ENCODE results near the gene MTERF2.
"Not testable (repeated sequence)": the region's sequence is repeated elsewhere in the genome, so short reads cannot be mapped to it uniquely, and the experiment has no call there.

MTERF2 gene

DNA sequence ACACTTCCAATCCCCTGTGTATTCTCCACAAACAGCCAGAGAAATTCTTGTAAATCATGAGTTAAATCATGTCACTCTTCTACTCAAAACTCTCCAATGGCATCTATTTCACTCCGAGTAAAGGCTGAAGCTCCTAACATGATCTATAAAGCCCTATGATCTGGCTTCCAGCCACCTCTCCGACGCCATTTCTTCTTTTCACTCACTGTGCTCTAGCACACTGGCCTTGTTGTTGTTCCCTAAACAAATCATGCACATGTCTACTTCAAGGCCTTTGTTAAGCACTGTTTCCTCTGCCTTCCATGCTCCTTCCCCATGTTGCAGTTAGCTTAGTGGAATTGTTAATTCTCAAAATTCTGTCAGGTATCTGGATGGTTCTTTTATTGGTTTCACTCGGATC, 30.1 kb upstream of the MTERF2 start:
- Histone ChIP-seq H3K4me3 (ENCODE audit: low read depth in 1 of 2, low read length in 2 of 2) (no peak overlapping the region), H3K4me1 (ENCODE audit: insufficient read depth, low read length) (no peaks in the 10 kb centered on the region), H3K27ac (ENCODE audit: low read depth, low read length) (no peak overlapping the region), H3K27me3 (ENCODE audit: control insufficient read depth in 1 of 2, insufficient read depth in 2 of 2, low read length in 2 of 2) (no peaks in the 10 kb centered on the region), H3K9me3 (ENCODE audit: low read length) (no peaks in the 10 kb centered on the region), H3K36me3 (ENCODE audit: insufficient read depth, low read length) (peaks cover 4% of the 10 kb centered on the region), H3K9ac (ENCODE audit: low read length) (no peak overlapping the region)

DNA sequence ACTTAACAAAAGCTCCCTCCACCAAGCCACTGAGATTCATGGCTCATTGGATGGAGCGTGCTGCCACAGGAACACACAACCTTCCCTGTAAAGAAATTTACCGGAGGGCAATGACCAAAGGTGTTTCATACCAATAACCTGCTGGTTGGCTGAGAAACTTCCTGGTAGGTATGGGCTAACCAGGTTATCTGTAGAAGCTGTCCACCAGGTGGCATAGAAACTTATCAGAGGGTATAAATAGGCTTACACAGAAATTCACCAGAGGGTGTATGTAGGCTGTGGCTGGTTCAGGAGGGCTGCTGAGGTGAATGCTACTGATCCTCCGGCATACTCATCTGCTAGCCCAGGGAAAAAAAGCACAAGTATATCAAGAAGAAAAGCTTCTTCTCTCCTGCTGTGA, 27.1 kb upstream of the MTERF2 start:
- H3K27me3 ChIP-seq (ENCODE audit: control insufficient read depth in 1 of 2, insufficient read depth in 2 of 2, low read length in 2 of 2) = no peaks in the 10 kb centered on the region
- H3K9me3 ChIP-seq (ENCODE audit: low read length) = no peaks in the 10 kb centered on the region
- no peak overlapping the region for H3K4me3 ChIP-seq (ENCODE audit: low read depth in 1 of 2, low read length in 2 of 2)
- no peak overlapping the region for H3K27ac ChIP-seq (ENCODE audit: low read depth, low read length)
- H3K4me1 ChIP-seq (ENCODE audit: insufficient read depth, low read length) = no peaks in the 10 kb centered on the region
- H3K36me3 ChIP-seq (ENCODE audit: insufficient read depth, low read length) = no peaks in the 10 kb centered on the region
- no peak overlapping the region for H3K9ac ChIP-seq (ENCODE audit: low read length)

DNA sequence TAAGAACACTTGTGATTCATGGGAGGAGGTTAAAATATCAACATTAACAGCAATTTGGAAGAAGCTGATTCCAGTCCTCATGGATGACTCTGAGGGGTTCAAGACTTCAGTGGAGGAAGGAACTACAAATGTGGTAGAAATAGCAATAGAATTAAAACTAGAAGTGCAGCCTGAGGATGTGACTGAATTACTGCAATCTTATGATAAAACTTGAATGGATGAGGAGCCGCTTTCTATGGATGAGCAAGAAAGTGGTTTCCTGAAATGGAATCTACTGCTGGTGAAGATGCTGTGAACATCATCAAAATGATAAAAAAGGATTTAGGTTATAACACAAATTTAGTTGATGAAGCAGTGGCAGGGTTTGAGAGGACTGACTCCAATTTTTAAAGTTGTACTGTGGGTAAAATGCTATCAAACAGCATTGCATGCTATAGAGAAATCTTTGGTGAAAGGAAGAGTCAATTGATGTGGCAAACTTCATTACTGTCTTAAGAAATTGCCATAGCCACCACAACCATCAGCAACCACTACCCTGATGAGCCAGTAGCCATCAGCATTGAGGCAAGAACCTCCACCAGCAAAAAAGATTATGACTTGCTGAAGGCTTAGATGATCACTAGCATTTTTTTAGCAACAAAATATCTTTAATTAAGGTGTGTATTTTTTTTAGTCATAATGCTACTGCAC, 25.9 kb upstream of the MTERF2 start:
- Histone ChIP-seq H3K27me3 (ENCODE audit: control insufficient read depth in 1 of 2, insufficient read depth in 2 of 2, low read length in 2 of 2) (no peaks in the 10 kb centered on the region), H3K9ac (ENCODE audit: low read length) (no peak overlapping the region), H3K9me3 (ENCODE audit: low read length) (no peaks in the 10 kb centered on the region), H3K4me3 (ENCODE audit: low read depth in 1 of 2, low read length in 2 of 2) (no peak overlapping the region), H3K4me1 (ENCODE audit: insufficient read depth, low read length) (no peaks in the 10 kb centered on the region), H3K27ac (ENCODE audit: low read depth, low read length) (no peak overlapping the region), H3K36me3 (ENCODE audit: insufficient read depth, low read length) (no peaks in the 10 kb centered on the region)

DNA sequence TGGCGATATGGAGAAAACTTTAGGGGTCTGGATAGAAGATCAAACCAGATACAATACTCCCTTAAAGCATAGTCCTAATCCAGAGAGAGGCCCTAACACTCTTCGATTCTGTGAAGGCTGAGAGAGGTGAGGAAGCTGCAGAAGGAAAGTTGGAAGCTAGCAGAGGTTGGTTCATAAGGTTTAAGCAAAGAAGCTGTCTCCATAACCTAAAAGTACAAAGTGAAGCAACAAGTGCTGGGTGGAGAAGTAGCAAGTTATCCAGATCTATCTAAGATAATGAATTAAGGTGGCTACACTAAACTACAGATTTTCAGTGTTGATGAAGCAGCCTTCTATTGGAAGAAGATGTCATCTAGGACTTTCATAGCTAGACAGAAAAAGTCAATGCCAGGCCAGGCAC, 24.6 kb upstream of the MTERF2 start:
- Histone ChIP-seq H3K9me3 (ENCODE audit: low read length) (no peaks in the 10 kb centered on the region), H3K9ac (ENCODE audit: low read length) (no peak overlapping the region), H3K36me3 (ENCODE audit: insufficient read depth, low read length) (no peaks in the 10 kb centered on the region), H3K4me3 (ENCODE audit: low read depth in 1 of 2, low read length in 2 of 2) (no peak overlapping the region), H3K27me3 (ENCODE audit: control insufficient read depth in 1 of 2, insufficient read depth in 2 of 2, low read length in 2 of 2) (no peaks in the 10 kb centered on the region), H3K4me1 (ENCODE audit: insufficient read depth, low read length) (no peaks in the 10 kb centered on the region), H3K27ac (ENCODE audit: low read depth, low read length) (no peak overlapping the region)

DNA sequence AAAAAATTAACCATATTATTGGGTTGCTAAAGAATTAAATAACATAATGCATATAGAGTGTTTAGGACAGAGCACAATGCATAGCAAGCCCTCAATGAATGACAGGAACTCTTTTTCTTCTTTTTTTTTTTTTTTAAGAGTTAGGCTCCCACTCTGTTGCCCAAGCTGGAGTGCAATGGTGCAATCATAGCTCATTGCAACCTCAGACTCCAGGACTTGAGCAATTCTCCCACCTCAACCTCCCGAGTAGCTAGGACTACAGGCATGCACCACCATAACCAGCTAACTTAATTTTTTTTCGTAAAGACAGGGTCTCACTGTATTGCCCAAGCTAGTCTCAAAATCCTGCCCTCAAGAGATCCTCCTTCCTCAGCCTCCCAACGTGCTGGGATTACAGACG, 20.5 kb upstream of the MTERF2 start:
- Histone ChIP-seq H3K27ac (ENCODE audit: low read depth, low read length) (no peak overlapping the region), H3K4me1 (ENCODE audit: insufficient read depth, low read length) (no peaks in the 10 kb centered on the region), H3K27me3 (ENCODE audit: control insufficient read depth in 1 of 2, insufficient read depth in 2 of 2, low read length in 2 of 2) (no peaks in the 10 kb centered on the region), H3K9me3 (ENCODE audit: low read length) (no peaks in the 10 kb centered on the region), H3K9ac (ENCODE audit: low read length) (no peak overlapping the region), H3K36me3 (ENCODE audit: insufficient read depth, low read length) (no peaks in the 10 kb centered on the region), H3K4me3 (ENCODE audit: low read depth in 1 of 2, low read length in 2 of 2) (no peak overlapping the region)

DNA sequence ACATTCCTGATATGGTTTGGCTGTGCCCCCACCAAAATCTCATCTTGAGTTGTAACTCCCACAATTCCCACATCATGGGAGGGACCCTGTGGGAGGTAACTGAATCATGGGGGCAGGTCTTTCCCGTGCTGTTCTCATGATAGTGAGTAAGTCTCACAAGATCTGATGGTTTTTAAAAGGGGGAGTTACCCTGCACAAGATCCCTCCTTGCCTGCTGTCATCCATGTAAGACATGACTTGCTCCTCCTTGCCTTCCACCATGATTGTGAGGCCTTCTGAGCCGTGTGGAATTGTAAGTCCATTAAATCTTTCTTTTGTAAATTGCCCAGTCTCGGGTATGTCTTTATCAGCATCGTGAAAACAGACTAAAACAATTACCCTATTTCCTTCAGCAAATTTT, 15.7 kb upstream of the MTERF2 start:
- not testable (repeated sequence) for H3K27me3 ChIP-seq (ENCODE audit: control insufficient read depth in 1 of 2, insufficient read depth in 2 of 2, low read length in 2 of 2); H3K4me1 ChIP-seq (ENCODE audit: insufficient read depth, low read length); H3K36me3 ChIP-seq (ENCODE audit: insufficient read depth, low read length); H3K27ac ChIP-seq (ENCODE audit: low read depth, low read length); H3K9me3 ChIP-seq (ENCODE audit: low read length); H3K9ac ChIP-seq (ENCODE audit: low read length); H3K4me3 ChIP-seq (ENCODE audit: low read depth in 1 of 2, low read length in 2 of 2)

DNA sequence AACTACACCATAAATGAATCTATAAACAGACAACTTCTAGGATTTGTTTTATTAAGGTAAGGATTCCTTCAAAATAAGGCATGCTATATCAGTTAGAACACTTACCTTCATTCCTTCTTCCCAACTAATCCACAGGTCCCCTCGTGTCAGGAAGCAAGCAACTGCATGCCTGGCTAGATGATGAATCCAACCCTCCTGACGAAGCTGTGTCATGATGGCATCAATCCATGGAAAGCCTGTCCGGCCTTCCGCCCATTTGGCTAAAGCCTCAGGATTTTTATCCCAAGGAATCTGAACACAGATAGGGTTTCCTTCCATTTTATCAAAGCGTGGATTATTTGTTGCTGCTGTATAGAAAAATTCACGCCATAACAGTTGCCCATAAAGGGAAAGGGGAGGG, 12.5 kb upstream of the MTERF2 start:
- no peak overlapping the region for H3K9ac ChIP-seq (ENCODE audit: low read length)
- no peaks in the 10 kb centered on the region for H3K27me3 ChIP-seq (ENCODE audit: control insufficient read depth in 1 of 2, insufficient read depth in 2 of 2, low read length in 2 of 2)
- no peak overlapping the region for H3K4me3 ChIP-seq (ENCODE audit: low read depth in 1 of 2, low read length in 2 of 2)
- H3K27ac ChIP-seq (ENCODE audit: low read depth, low read length) = no peak overlapping the region
- no peaks in the 10 kb centered on the region for H3K9me3 ChIP-seq (ENCODE audit: low read length)
- H3K36me3 ChIP-seq (ENCODE audit: insufficient read depth, low read length) = peaks cover 12% of the 10 kb centered on the region
- peaks cover 7% of the 10 kb centered on the region for H3K4me1 ChIP-seq (ENCODE audit: insufficient read depth, low read length)

DNA sequence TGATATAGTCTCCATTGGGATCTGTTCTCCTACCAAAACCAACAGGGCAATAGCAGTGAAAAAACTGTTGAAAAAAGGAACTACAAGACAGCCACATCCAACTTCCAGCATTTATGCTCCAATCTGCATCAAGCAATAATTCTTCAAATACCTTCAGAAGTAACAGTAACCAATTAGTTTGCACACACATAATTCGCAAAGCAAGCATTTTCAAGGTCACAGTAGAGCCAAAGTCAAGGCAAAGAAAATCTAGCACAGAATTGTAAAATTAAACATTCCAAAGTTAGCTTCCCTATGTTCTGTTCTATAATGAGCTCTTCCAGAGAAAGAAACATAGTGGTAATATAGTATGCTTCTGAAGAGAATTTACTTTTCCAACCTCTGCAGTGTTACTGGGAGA, 11.0 kb upstream of the MTERF2 start:
- H3K9ac ChIP-seq (ENCODE audit: low read length) = no peak overlapping the region
- H3K27me3 ChIP-seq (ENCODE audit: control insufficient read depth in 1 of 2, insufficient read depth in 2 of 2, low read length in 2 of 2) = no peaks in the 10 kb centered on the region
- H3K4me1 ChIP-seq (ENCODE audit: insufficient read depth, low read length) = peaks cover 7% of the 10 kb centered on the region
- H3K4me3 ChIP-seq (ENCODE audit: low read depth in 1 of 2, low read length in 2 of 2) = no peak overlapping the region
- no peak overlapping the region for H3K27ac ChIP-seq (ENCODE audit: low read depth, low read length)
- H3K36me3 ChIP-seq (ENCODE audit: insufficient read depth, low read length) = peaks cover 12% of the 10 kb centered on the region
- H3K9me3 ChIP-seq (ENCODE audit: low read length) = no peaks in the 10 kb centered on the region

DNA sequence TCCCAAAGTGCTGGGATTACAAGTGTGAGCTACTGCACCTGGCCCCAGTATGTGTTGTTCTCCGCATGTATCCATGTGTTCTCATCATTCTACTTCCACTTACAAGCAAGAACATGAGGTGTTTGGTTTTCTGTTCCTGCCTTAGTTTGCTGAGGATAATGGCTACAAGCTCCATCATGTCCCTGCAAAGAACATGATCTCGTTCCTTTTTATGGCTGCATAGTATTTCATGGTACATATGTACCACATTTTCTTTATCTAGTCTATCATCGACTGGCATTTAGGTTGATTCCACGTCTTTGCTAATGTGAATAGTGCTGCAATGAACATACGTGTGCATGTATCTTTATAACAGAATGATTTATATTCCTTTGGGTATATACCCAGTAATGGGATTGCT, 9.2 kb upstream of the MTERF2 start:
- not testable (repeated sequence) for H3K4me3 ChIP-seq (ENCODE audit: low read depth in 1 of 2, low read length in 2 of 2); H3K4me1 ChIP-seq (ENCODE audit: insufficient read depth, low read length); H3K27me3 ChIP-seq (ENCODE audit: control insufficient read depth in 1 of 2, insufficient read depth in 2 of 2, low read length in 2 of 2); H3K9me3 ChIP-seq (ENCODE audit: low read length); H3K27ac ChIP-seq (ENCODE audit: low read depth, low read length); H3K9ac ChIP-seq (ENCODE audit: low read length)
- H3K36me3 ChIP-seq (ENCODE audit: insufficient read depth, low read length) = peaks cover 12% of the 10 kb centered on the region

DNA sequence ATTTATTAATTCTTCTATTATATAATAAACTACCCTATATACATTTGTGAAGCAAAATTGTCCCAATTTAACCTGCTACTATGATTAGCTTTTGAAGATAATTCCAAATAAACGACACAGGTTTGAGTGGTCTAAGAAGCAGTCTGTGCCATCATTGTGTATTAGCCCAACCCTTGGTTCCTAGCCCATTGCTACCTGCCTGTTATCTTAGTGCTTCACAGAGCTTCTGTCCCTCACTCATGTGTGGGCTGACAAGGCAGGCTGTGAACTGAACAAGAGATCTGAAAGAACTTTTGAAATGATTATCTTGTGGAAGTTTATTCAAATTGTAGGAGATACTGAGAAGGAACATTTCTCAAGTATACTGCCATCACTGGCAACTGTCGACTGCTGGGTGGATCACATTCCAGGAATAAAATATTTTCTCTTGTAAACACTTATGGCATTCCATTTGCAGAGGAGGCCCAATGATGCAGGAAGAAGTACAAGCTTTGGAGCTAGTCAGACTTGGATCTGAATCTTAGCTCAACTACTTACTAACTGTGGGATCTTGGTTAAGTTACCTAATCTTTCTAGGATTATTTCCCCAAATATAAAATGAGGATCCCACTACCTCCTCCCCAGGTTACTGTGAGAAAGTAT, 7.8 kb upstream of the MTERF2 start:
- no peaks in the 10 kb centered on the region for H3K27me3 ChIP-seq (ENCODE audit: control insufficient read depth in 1 of 2, insufficient read depth in 2 of 2, low read length in 2 of 2)
- H3K9me3 ChIP-seq (ENCODE audit: low read length) = no peaks in the 10 kb centered on the region
- peaks cover 12% of the 10 kb centered on the region for H3K36me3 ChIP-seq (ENCODE audit: insufficient read depth, low read length)
- no peak overlapping the region for H3K9ac ChIP-seq (ENCODE audit: low read length)
- H3K4me1 ChIP-seq (ENCODE audit: insufficient read depth, low read length) = peaks cover 7% of the 10 kb centered on the region
- no peak overlapping the region for H3K4me3 ChIP-seq (ENCODE audit: low read depth in 1 of 2, low read length in 2 of 2)
- H3K27ac ChIP-seq (ENCODE audit: low read depth, low read length) = no peak overlapping the region

DNA sequence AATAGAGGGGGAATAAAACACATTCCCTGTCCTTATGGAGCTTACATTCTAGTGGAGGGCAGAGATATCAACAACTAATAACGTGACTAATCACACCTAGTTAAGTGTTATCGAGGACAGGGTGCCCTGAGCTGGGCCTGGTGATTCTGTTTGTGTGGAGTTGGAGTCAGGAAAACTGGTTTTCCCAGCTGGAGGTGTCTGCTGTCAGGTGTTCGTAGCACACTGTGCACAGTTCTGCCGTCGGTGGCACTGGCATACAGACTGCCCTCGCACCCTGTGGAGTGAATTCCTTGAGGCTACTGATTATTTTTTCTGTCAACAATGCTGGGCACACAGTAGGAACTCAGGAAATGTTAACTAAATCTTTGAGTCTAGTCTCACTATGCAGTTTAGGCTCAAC, 900 bp upstream of the MTERF2 start:
- Histone ChIP-seq H3K9me3 (ENCODE audit: low read length) (no peaks in the 10 kb centered on the region), H3K4me3 (ENCODE audit: low read depth in 1 of 2, low read length in 2 of 2) (no peak overlapping the region), H3K4me1 (ENCODE audit: insufficient read depth, low read length) (peaks cover 24% of the 10 kb centered on the region), H3K27ac (ENCODE audit: low read depth, low read length) (peak overlapping the region; percentile 57), H3K27me3 (ENCODE audit: control insufficient read depth in 1 of 2, insufficient read depth in 2 of 2, low read length in 2 of 2) (no peaks in the 10 kb centered on the region), H3K36me3 (ENCODE audit: insufficient read depth, low read length) (peaks cover 23% of the 10 kb centered on the region), H3K9ac (ENCODE audit: low read length) (peak overlapping the region; percentile 21)

DNA sequence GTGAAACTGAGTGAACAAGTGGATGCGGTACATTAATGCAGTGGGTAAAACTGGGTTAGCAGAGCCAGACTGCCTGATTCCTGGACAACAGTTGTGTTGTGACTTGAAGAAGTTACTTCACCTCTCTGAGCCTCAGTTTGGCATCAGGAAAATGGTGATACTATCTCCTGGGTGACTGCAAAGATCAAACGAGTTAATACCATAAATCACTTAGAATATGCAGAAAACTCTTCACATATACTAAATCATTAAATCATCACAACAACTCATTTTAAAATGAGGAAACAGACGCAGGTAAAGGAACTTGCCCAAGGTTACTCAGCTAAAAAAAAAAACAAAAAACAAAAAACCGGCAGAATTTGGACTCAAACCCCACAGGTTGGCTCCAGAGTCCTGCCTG, 811 bp downstream of the MTERF2 start:
- H3K9ac ChIP-seq (ENCODE audit: low read length) = peak overlapping the region; percentile 88
- H3K27ac ChIP-seq (ENCODE audit: low read depth, low read length) = peak overlapping the region; percentile 86
- peaks cover 24% of the 10 kb centered on the region for H3K4me1 ChIP-seq (ENCODE audit: insufficient read depth, low read length)
- no peaks in the 10 kb centered on the region for H3K27me3 ChIP-seq (ENCODE audit: control insufficient read depth in 1 of 2, insufficient read depth in 2 of 2, low read length in 2 of 2)
- H3K4me3 ChIP-seq (ENCODE audit: low read depth in 1 of 2, low read length in 2 of 2) = peak overlapping the region; percentile 67 to 91
- no peaks in the 10 kb centered on the region for H3K9me3 ChIP-seq (ENCODE audit: low read length)
- peaks cover 23% of the 10 kb centered on the region for H3K36me3 ChIP-seq (ENCODE audit: insufficient read depth, low read length)
